IPS-18c (cell line): Measurements from ENCODE around the gene RAI2.

ENCODE experiments used
- H3K4me3 ChIP-seq: 2 replicates; pipeline ENCODE4 v1.7.0; 2013; ENCODE audit warnings: low read depth, mild to moderate bottlenecking, low read length, moderate library complexity; ENCODE audit not compliant: insufficient read depth
- H3K9me3 ChIP-seq: one replicate; pipeline ENCODE4 v1.6.1; 2013; ENCODE audit warnings: mild to moderate bottlenecking, low read length, moderate library complexity; ENCODE audit not compliant: control insufficient read depth, insufficient read depth

The RAI2 gene

GRCh38 chrX:17836830-17837229 is 24.3 kb downstream of the RAI2 start:
- no peaks in the 10 kb centered on the region for H3K9me3 ChIP-seq
- no peak overlapping the region for H3K4me3 ChIP-seq

GRCh38 chrX:17833954-17834353 is 27.1 kb downstream of the RAI2 start:
- Histone ChIP-seq H3K9me3 (no peaks in the 10 kb centered on the region), H3K4me3 (no peak overlapping the region)

- H3K9me3 ChIP-seq, result no peaks in the 10 kb centered on the region
- H3K4me3 ChIP-seq, result no peak overlapping the region
Measured at GRCh38 chrX:17831255-17831654, 29.8 kb downstream of the RAI2 start.

- no peak overlapping the region for H3K4me3 ChIP-seq
- H3K9me3 ChIP-seq, result no peaks in the 10 kb centered on the region
Measured at GRCh38 chrX:17830211-17830610, 30.9 kb downstream of the RAI2 start.

GRCh38 chrX:17829566-17829965 is 31.5 kb downstream of the RAI2 start:
- Histone ChIP-seq H3K9me3 (no peaks in the 10 kb centered on the region), H3K4me3 (no peak overlapping the region)

- H3K9me3 ChIP-seq, result no peaks in the 10 kb centered on the region
- no peak overlapping the region for H3K4me3 ChIP-seq
Measured at GRCh38 chrX:17828171-17828570, 32.9 kb downstream of the RAI2 start.

GRCh38 chrX:17826609-17827496 is 34.2 kb downstream of the RAI2 start:
- no peak overlapping the region for H3K4me3 ChIP-seq
- H3K9me3 ChIP-seq, result no peaks in the 10 kb centered on the region

- Histone ChIP-seq H3K4me3 (no peak overlapping the region), H3K9me3 (peaks cover 2% of the 10 kb centered on the region)
Measured at GRCh38 chrX:17824980-17825379, 36.1 kb downstream of the RAI2 start.

- peaks cover 2% of the 10 kb centered on the region for H3K9me3 ChIP-seq
- H3K4me3 ChIP-seq, result no peak overlapping the region
Measured at GRCh38 chrX:17822351-17822750, 38.7 kb downstream of the RAI2 start.

- no peak overlapping the region for H3K4me3 ChIP-seq
- H3K9me3 ChIP-seq, result peaks cover 2% of the 10 kb centered on the region
Measured at GRCh38 chrX:17820100-17820499, 41.0 kb downstream of the RAI2 start.

GRCh38 chrX:17818726-17819125 is 42.4 kb downstream of the RAI2 start:
- Histone ChIP-seq H3K4me3 (no peak overlapping the region), H3K9me3 (peaks cover 2% of the 10 kb centered on the region)

- peaks cover 2% of the 10 kb centered on the region for H3K9me3 ChIP-seq
- H3K4me3 ChIP-seq, result no peak overlapping the region
Measured at GRCh38 chrX:17817251-17817650, 43.8 kb downstream of the RAI2 start.

GRCh38 chrX:17814557-17814956 is 46.5 kb downstream of the RAI2 start:
- no peak overlapping the region for H3K4me3 ChIP-seq
- H3K9me3 ChIP-seq, result no peaks in the 10 kb centered on the region

- no peaks in the 10 kb centered on the region for H3K9me3 ChIP-seq
- H3K4me3 ChIP-seq, result no peak overlapping the region
Measured at GRCh38 chrX:17814059-17814458, 47.0 kb downstream of the RAI2 start.

GRCh38 chrX:17813277-17813676 is 47.8 kb downstream of the RAI2 start:
- H3K4me3 ChIP-seq, result no peak overlapping the region
- H3K9me3 ChIP-seq, result no peaks in the 10 kb centered on the region

- H3K4me3 ChIP-seq, result no peak overlapping the region
Measured at GRCh38 chrX:17812763-17813162, 48.3 kb downstream of the RAI2 start.

GRCh38 chrX:17809984-17810383 is 51.1 kb downstream of the RAI2 start:
- no peak overlapping the region for H3K4me3 ChIP-seq
- H3K9me3 ChIP-seq, result no peaks in the 10 kb centered on the region

More at GRCh38 chrX:17812763-17813162, 48.3 kb downstream of the RAI2 start:
- H3K9me3 ChIP-seq, result no peaks in the 10 kb centered on the region

- Histone ChIP-seq H3K4me3 (no peak overlapping the region), H3K9me3 (no peaks in the 10 kb centered on the region)
Measured at GRCh38 chrX:17809273-17809672, 51.8 kb downstream of the RAI2 start.

- Histone ChIP-seq H3K9me3 (peaks cover 5% of the 10 kb centered on the region), H3K4me3 (no peak overlapping the region)
Measured at GRCh38 chrX:17805120-17805519, 56.0 kb downstream of the RAI2 start.
